GM12878 (cell line): ENCODE results near the gene POR. TPM values are rescaled to one million over a fixed set of nuclear protein-coding genes. Genes with fewer than 3 reads are reported as not detected.

Experiments used
- ATAC-seq: fragments of 200-7000 bp; cut with Tn5 transposase; 3 replicates; pipeline ENCODE4 v1.9.1; 2020; ENCODE audit warnings: mild to moderate bottlenecking, moderate library complexity
- BruUV-seq: library from RNA; stranded (reverse); fragments of 400-500 nt; replicated peaks from 2 replicates; lab custom pipeline; 2021; lab: Mats Ljungman, UMichigan
- CTCF ChIA-PET: fragments of 300-600 bp; sonication (Branson Sonifier 250); formaldehyde crosslinking; extraction: SDS; loops from one replicate; lab custom pipeline; 2021; ENCODE audit warnings: inconsistent platforms; lab: Yijun Ruan, JAX
- POLR2A ChIA-PET: fragments of 350-600 bp; formaldehyde crosslinking; extraction: SDS; loops from one replicate; lab custom pipeline; 2021; ENCODE audit warnings: inconsistent platforms; lab: Charles Lee
- RAD21 ChIA-PET: fragments of 300-600 bp; sonication (Branson Sonifier 250); formaldehyde crosslinking; loops from one replicate; lab custom pipeline; 2023; ENCODE audit warnings: antibody characterized with exemption; ENCODE audit not compliant: unreplicated experiment; lab: Charles Lee
- SMC1A ChIA-PET: fragments of 300-600 bp; sonication (Branson Sonifier 250); formaldehyde crosslinking; loops from one replicate; lab custom pipeline; 2023; ENCODE audit not compliant: unreplicated experiment, uncharacterized antibody; lab: Charles Lee
- DNase-seq: peaks from one replicate; pipeline ENCODE4 v3.0.0-alpha.2; 2011; ENCODE audit warnings: low read depth, low spot score
- FAIRE-seq: peaks from 3 replicates; lab custom pipeline; 2011; peaks lifted over from hg19 to GRCh38; lab: Jason Lieb, UNC
- H2AFZ ChIP-seq: 2 replicates; pipeline ENCODE4 v1.6.0; 2011; ENCODE audit warnings: low read depth, low read length, control low read depth; ENCODE audit not compliant: control insufficient read depth
- H3K27ac ChIP-seq: 2 replicates; pipeline ENCODE4 v1.5.1; 2011; ENCODE audit warnings: control low read depth; ENCODE audit not compliant: control insufficient read depth, insufficient read depth
- H3K27me3 ChIP-seq, 2 experiments: replicated peaks in 1 of 2; 2 replicates each; pipeline versions ENCODE4 v1.6.0 to v1.6.1; 2011; ENCODE audit warnings: low read length in 1 of 2; ENCODE audit not compliant: control insufficient read depth in 2 of 2, insufficient read depth in 2 of 2
- H3K36me3 ChIP-seq, 2 experiments: 2 replicates each; pipeline ENCODE4 v1.5.1; 2011; ENCODE audit warnings: low read length in 1 of 2; ENCODE audit not compliant: control insufficient read depth in 2 of 2, insufficient read depth in 2 of 2
- H3K4me1 ChIP-seq: 2 replicates; pipeline ENCODE4 v1.6.1; 2011; ENCODE audit warnings: mild to moderate bottlenecking, low read length, moderate library complexity, mixed read lengths; ENCODE audit not compliant: control insufficient read depth, insufficient read depth
- H3K4me2 ChIP-seq: 2 replicates; pipeline ENCODE4 v1.6.0; 2011; ENCODE audit warnings: control low read depth; ENCODE audit not compliant: control insufficient read depth, insufficient read depth
- H3K4me3 ChIP-seq: fragments of 200-600 bp; sonication (generic); 2 replicates; pipeline ENCODE4 v1.5.1; 2016
- H3K79me2 ChIP-seq: 2 replicates; pipeline ENCODE4 v1.6.0; 2011; ENCODE audit warnings: low read length; ENCODE audit not compliant: control insufficient read depth, insufficient read depth
- H3K9ac ChIP-seq: 2 replicates; pipeline ENCODE4 v1.8.0; 2011; ENCODE audit warnings: low read length, control low read depth, mixed read lengths; ENCODE audit not compliant: control insufficient read depth, insufficient read depth
- H3K9me3 ChIP-seq: replicated peaks from 3 replicates; pipeline ENCODE4 v1.5.1; 2011; ENCODE audit warnings: mild to moderate bottlenecking, low read length; ENCODE audit not compliant: control insufficient read depth, insufficient read depth
- H4K20me1 ChIP-seq: 2 replicates; pipeline ENCODE4 v1.6.0; 2011; ENCODE audit not compliant: control insufficient read depth, insufficient read depth
- ASH2L ChIP-seq: fragments of 300-600, 200-600 bp; sonication (generic); IDR thresholded peaks from 2 replicates; pipeline ENCODE4 v1.6.1; 2017; ENCODE audit warnings: low read depth, mild to moderate bottlenecking, borderline replicate concordance
- CBX3 ChIP-seq: fragments of 200-600 bp; sonication (generic); IDR thresholded peaks from 2 replicates; pipeline ENCODE4 v1.6.1; 2016; ENCODE audit warnings: low read depth, borderline replicate concordance
- GATAD2B ChIP-seq: fragments of 450-650 bp; conservative IDR thresholded peaks from 2 replicates; pipeline ENCODE4 v1.6.1; 2017; ENCODE audit warnings: low read depth, mild to moderate bottlenecking, moderate library complexity
- IKZF1 ChIP-seq: fragments of 450-650 bp; conservative IDR thresholded peaks from 2 replicates; pipeline ENCODE4 v1.6.1; 2017; ENCODE audit warnings: antibody characterized with exemption, mild to moderate bottlenecking
- JUND ChIP-seq: IDR thresholded peaks from 2 replicates; pipeline ENCODE4 v1.6.1; 2012; ENCODE audit warnings: low read depth, mild to moderate bottlenecking, low read length, improper control_type of control experiment, moderate library complexity
- MYB ChIP-seq: fragments of 150-350 bp; IDR thresholded peaks from 2 replicates; pipeline ENCODE4 v1.6.1; 2014; ENCODE audit warnings: mild to moderate bottlenecking, low read depth, low read length, borderline replicate concordance
- NR2C2 ChIP-seq: IDR thresholded peaks from 2 replicates; pipeline ENCODE4 v1.6.1; 2011; ENCODE audit warnings: borderline replicate concordance, low read depth; ENCODE audit not compliant: control insufficient read depth, insufficient read length
- PAX8 ChIP-seq: fragments of 450-650 bp; IDR thresholded peaks from 2 replicates; pipeline ENCODE4 v1.6.1; 2017; ENCODE audit warnings: mild to moderate bottlenecking, moderate library complexity
- RBBP5 ChIP-seq: fragments of 200-600 bp; sonication (generic); conservative IDR thresholded peaks from 2 replicates; pipeline ENCODE4 v1.6.1; 2016
- SIX5 ChIP-seq: IDR thresholded peaks from 2 replicates; pipeline ENCODE4 v1.6.1; 2011; ENCODE audit warnings: mild to moderate bottlenecking, low read depth, low read length, moderate library complexity; ENCODE audit not compliant: severe bottlenecking
- ZBED1 ChIP-seq: IDR thresholded peaks from 2 replicates; pipeline ENCODE4 v1.6.1; 2016; ENCODE audit warnings: borderline replicate concordance
- ZSCAN29 ChIP-seq: fragments of 450-650 bp; IDR thresholded peaks from 2 replicates; pipeline ENCODE4 v1.6.1; 2017; ENCODE audit warnings: mild to moderate bottlenecking, moderate library complexity
- WGBS: methylation state at CpG from one replicate; pipeline ENCODE4 v1.1.6; 2016; ENCODE audit warnings: low lambda C conversion rate; ENCODE audit not compliant: insufficient replicate concordance, insufficient coverage; ENCODE audit errors: missing lambda C conversion rate; 5-methylcytosine and 5-hydroxymethylcytosine counted together
- in situ Hi-C: fragments of 300-500 bp; cut with MboI; formaldehyde crosslinking; loops from 9 replicates; pipeline ENCODE4 v1.14.3; 2018; ENCODE audit warnings: mixed read lengths
- intact Hi-C: fragments of 100-400 bp; cut with micrococcal nuclease; formaldehyde crosslinking; loops from one replicate; pipeline ENCODE4 v1.14.2; 2022; ENCODE audit not compliant: unreplicated experiment
- polyA plus RNA-seq, 11 experiments: library from polyadenylated mRNA; depleted of rRNA in 4 of 11; unstranded in 6 of 11; stranded (reverse) in 5 of 11; fragments of >200 nt; fragmentation: Nextera tagmentation in 4 of 11; fragmentation: Illumina TruSeq in 1 of 11; extraction: Ambion mirVana in 4 of 11; extraction: Trizol in 1 of 11; gene quantifications; 1 replicate in 1 of 11; 2 replicates in 10 of 11; pipeline versions ENCODE4 v1.2.1 to v1.2.3, GENCODE V29; 2011 to 2016; ENCODE audit warnings: inconsistent platforms in 2 of 11, missing spikeins in 2 of 11, low read depth in 1 of 11
- total RNA-seq, 4 experiments: library from RNA; depleted of rRNA in 3 of 4; stranded (reverse); fragments of >200 nt in 3 of 4; fragmentation: Illumina TruSeq in 1 of 4; extraction: Trizol in 1 of 4; gene quantifications; 2 replicates each; pipeline versions ENCODE4 v1.2.1 to v1.2.3, GENCODE V29; 2013 to 2021
- TF ChIP-seq, protein P1 (sequence below): fragments of 450-650 bp; IDR thresholded peaks from 2 replicates; pipeline ENCODE4 v1.6.1; 2018; ENCODE audit warnings: borderline replicate concordance, mild to moderate bottlenecking; ENCODE audit not compliant: partially characterized antibody
- TF ChIP-seq, protein P2 (sequence below): fragments of 150-350 bp; IDR thresholded peaks from 2 replicates; pipeline ENCODE4 v1.6.1; 2014; ENCODE audit warnings: mild to moderate bottlenecking, low read depth, low read length
- TF ChIP-seq, protein P3 (sequence below): IDR thresholded peaks from 2 replicates; pipeline ENCODE4 v1.6.1; 2012; ENCODE audit warnings: low read depth, low read length, improper control_type of control experiment
- TF ChIP-seq, protein P4 (sequence below): fragments of 450-650 bp; IDR thresholded peaks from 2 replicates; pipeline ENCODE4 v1.6.1; 2014; ENCODE audit warnings: mild to moderate bottlenecking

Gene POR
- total and polyA plus RNA-seq, 10 of the 15 experiments (the other 5 are each of a cell fraction or from before 2014, with no cell fraction given) = 2.2 to 75.8 (median 35.9) TPM

DNA sequence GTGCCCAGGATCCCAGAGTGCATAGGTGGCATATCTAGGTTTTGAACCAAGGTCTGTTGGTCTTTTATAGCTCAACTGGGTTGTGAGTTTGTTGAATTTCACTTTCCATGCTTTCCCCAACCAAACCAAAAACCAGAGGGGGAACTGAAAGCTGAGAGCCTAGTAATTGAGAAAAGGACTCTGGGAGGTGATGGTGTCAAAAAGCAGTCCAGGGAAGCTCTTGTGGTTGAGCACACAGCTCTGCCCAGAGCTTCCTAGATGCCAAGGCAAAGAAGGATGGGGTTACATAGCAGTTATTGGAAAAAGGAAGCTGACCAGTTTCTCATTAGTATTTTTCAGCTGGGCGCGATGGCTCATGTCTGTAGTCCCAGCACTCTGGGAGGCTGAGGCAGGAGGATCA lies 9.9 kb downstream of the POR start:
- peaks cover 36% of the 10 kb centered on the region for H3K4me1 ChIP-seq
- POLR2A ChIA-PET = interaction anchor here (0.8 to 2.7 kb wide), 2 partner anchors 10 to 21 kb away, joined by 3 to 17 read pairs; partner anchors contain the start of gene POR
- ATAC-seq (no peak; the same call in 2 of the 3 replicates), FAIRE-seq (no peak), DNase-seq (no peak)
- peak overlapping the region; percentile 2; the same call in 1 of the 2 replicates for H3K4me2 ChIP-seq
- H3K9me3 ChIP-seq = no peaks in the 10 kb centered on the region
- peaks cover 28% of the 10 kb centered on the region for H3K79me2 ChIP-seq
- RAD21 ChIA-PET = interaction anchor here (1.4 kb wide), 1 partner anchor 9 kb away, joined by 3 read pairs; the partner anchor contains the start of gene POR
- SMC1A ChIA-PET = interaction anchor here (1.6 kb wide), 1 partner anchor 9 kb away, joined by 8 read pairs; no protein-coding TSS in a partner anchor
- WGBS = 96% methylated on average over 2 of the region's 2 CpGs
- no peaks in the 10 kb centered on the region for H3K27me3 ChIP-seq
- H4K20me1 ChIP-seq = no peaks in the 10 kb centered on the region
- no peaks in the 10 kb centered on the region for H3K36me3 ChIP-seq
- in situ Hi-C loops = no loop called here
- H3K4me3 ChIP-seq = no peak overlapping the region
- H3K9ac ChIP-seq = no peak overlapping the region
- BruUV-seq = no TSS peak
- no peak overlapping the region for H3K27ac ChIP-seq
- intact Hi-C loops = no loop called here
- H2AFZ ChIP-seq = no peak overlapping the region
- CTCF ChIA-PET = interaction anchor here (0.7 to 1.3 kb wide), 4 partner anchors 46 to 96 kb away, joined by 3 to 4 read pairs (median 3); partner anchors contain the start of gene RHBDD2
- TF ChIP-seq JUND = no peak
- TF ChIP-seq SIX5 = no peak
- TF ChIP-seq NR2C2 = no peak
- TF ChIP-seq, protein P1, sequence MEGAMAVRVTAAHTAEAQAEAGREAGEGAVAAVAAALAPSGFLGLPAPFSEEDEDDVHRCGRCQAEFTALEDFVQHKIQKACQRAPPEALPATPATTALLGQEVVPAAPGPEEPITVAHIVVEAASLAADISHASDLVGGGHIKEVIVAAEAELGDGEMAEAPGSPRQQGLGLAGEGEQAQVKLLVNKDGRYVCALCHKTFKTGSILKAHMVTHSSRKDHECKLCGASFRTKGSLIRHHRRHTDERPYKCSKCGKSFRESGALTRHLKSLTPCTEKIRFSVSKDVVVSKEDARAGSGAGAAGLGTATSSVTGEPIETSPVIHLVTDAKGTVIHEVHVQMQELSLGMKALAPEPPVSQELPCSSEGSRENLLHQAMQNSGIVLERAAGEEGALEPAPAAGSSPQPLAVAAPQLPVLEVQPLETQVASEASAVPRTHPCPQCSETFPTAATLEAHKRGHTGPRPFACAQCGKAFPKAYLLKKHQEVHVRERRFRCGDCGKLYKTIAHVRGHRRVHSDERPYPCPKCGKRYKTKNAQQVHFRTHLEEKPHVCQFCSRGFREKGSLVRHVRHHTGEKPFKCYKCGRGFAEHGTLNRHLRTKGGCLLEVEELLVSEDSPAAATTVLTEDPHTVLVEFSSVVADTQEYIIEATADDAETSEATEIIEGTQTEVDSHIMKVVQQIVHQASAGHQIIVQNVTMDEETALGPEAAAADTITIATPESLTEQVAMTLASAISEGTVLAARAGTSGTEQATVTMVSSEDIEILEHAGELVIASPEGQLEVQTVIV = no peak
- TF ChIP-seq GATAD2B = no peak
- TF ChIP-seq RBBP5 = no peak
- TF ChIP-seq CBX3 = no peak
- TF ChIP-seq, protein P2, sequence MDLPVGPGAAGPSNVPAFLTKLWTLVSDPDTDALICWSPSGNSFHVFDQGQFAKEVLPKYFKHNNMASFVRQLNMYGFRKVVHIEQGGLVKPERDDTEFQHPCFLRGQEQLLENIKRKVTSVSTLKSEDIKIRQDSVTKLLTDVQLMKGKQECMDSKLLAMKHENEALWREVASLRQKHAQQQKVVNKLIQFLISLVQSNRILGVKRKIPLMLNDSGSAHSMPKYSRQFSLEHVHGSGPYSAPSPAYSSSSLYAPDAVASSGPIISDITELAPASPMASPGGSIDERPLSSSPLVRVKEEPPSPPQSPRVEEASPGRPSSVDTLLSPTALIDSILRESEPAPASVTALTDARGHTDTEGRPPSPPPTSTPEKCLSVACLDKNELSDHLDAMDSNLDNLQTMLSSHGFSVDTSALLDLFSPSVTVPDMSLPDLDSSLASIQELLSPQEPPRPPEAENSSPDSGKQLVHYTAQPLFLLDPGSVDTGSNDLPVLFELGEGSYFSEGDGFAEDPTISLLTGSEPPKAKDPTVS = no peak
- peak; percentile 52; the same call in 1 of the 2 replicates for TF ChIP-seq IKZF1
- TF ChIP-seq ZSCAN29 = no peak
- no peak for TF ChIP-seq ASH2L
- TF ChIP-seq ZBED1 = no peak
- TF ChIP-seq, protein P3, sequence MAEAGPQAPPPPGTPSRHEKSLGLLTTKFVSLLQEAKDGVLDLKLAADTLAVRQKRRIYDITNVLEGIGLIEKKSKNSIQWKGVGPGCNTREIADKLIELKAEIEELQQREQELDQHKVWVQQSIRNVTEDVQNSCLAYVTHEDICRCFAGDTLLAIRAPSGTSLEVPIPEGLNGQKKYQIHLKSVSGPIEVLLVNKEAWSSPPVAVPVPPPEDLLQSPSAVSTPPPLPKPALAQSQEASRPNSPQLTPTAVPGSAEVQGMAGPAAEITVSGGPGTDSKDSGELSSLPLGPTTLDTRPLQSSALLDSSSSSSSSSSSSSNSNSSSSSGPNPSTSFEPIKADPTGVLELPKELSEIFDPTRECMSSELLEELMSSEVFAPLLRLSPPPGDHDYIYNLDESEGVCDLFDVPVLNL = no peak
- TF ChIP-seq MYB = no peak
- TF ChIP-seq, protein P4, sequence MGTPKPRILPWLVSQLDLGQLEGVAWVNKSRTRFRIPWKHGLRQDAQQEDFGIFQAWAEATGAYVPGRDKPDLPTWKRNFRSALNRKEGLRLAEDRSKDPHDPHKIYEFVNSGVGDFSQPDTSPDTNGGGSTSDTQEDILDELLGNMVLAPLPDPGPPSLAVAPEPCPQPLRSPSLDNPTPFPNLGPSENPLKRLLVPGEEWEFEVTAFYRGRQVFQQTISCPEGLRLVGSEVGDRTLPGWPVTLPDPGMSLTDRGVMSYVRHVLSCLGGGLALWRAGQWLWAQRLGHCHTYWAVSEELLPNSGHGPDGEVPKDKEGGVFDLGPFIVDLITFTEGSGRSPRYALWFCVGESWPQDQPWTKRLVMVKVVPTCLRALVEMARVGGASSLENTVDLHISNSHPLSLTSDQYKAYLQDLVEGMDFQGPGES = no peak
- TF ChIP-seq PAX8 = no peak
